A673 (cell line): ENCODE measurements around the gene IRX4. TPM values are rescaled to one million over a fixed set of nuclear protein-coding genes. Genes with fewer than 3 reads are reported as not detected.

ENCODE experiments used
- BruUV-seq: library from RNA; stranded (reverse); fragments of 400-500 nt; replicated peaks from 2 replicates; lab custom pipeline; 2021; lab: Mats Ljungman, UMichigan
- CTCF ChIA-PET: fragments of 300-600 bp; sonication (Branson Sonifier 250); formaldehyde crosslinking; loops from one replicate; lab custom pipeline; 2022; ENCODE audit warnings: antibody characterized with exemption; lab: Charles Lee
- POLR2A ChIA-PET: fragments of 300-600 bp; sonication (Branson Sonifier 250); formaldehyde crosslinking; loops from one replicate; lab custom pipeline; 2022; ENCODE audit warnings: antibody characterized with exemption; ENCODE audit not compliant: low non-redundant PET; lab: Charles Lee
- DNase-seq: peaks from one replicate; pipeline ENCODE4 v3.0.0-alpha.2; 2015; ENCODE audit warnings: low spot score
- H3K27ac ChIP-seq: fragments of 200-600 bp; sonication (generic); 2 replicates; pipeline ENCODE4 v1.5.1; 2016; ENCODE audit warnings: mixed run types, low read depth, mild to moderate bottlenecking, mixed read lengths, antibody characterized with exemption, low read length; ENCODE audit not compliant: poor library complexity, severe bottlenecking
- H3K27me3 ChIP-seq: fragments of 200-600 bp; sonication (generic); replicated peaks from 2 replicates; pipeline ENCODE4 v1.6.1; 2017; ENCODE audit warnings: mixed run types, low read depth, mild to moderate bottlenecking, mixed read lengths, antibody characterized with exemption, low read length; ENCODE audit not compliant: insufficient read depth, poor library complexity
- H3K36me3 ChIP-seq: fragments of 200-600 bp; sonication (generic); 2 replicates; pipeline ENCODE4 v1.6.1; 2016; ENCODE audit warnings: mixed run types, mild to moderate bottlenecking, mixed read lengths, antibody characterized with exemption, low read length; ENCODE audit not compliant: insufficient read depth, poor library complexity, severe bottlenecking
- H3K4me1 ChIP-seq: fragments of 200-600 bp; sonication (generic); 2 replicates; pipeline ENCODE4 v1.6.1; 2017; ENCODE audit warnings: mixed run types, mild to moderate bottlenecking, mixed read lengths, antibody characterized with exemption, low read length; ENCODE audit not compliant: insufficient read depth, poor library complexity, severe bottlenecking
- H3K4me3 ChIP-seq: fragments of 200-600 bp; sonication (generic); 2 replicates; pipeline ENCODE4 v1.5.1; 2016; ENCODE audit warnings: low read depth, mixed run types, mild to moderate bottlenecking, mixed read lengths, low read length; ENCODE audit not compliant: poor library complexity, severe bottlenecking
- H3K9me3 ChIP-seq: fragments of 200-600 bp; sonication (generic); 2 replicates; pipeline ENCODE4 v1.6.1; 2016; ENCODE audit warnings: mixed run types, low read depth, mild to moderate bottlenecking, mixed read lengths, antibody characterized with exemption, low read length; ENCODE audit not compliant: poor library complexity, severe bottlenecking
- CTCF ChIP-seq: fragments of 300-800, 200-600 bp; sonication (generic); conservative IDR thresholded peaks from 2 replicates; pipeline ENCODE4 v1.5.1; 2017; ENCODE audit warnings: low read depth, mild to moderate bottlenecking, antibody characterized with exemption, low read length, moderate library complexity, mixed read lengths
- EZH2 ChIP-seq: fragments of 200-600 bp; sonication (generic); IDR thresholded peaks from 2 replicates; pipeline ENCODE4 v1.6.1; 2017; ENCODE audit warnings: borderline replicate concordance, low read depth, mild to moderate bottlenecking, mixed read lengths, antibody characterized with exemption, low read length; ENCODE audit not compliant: poor library complexity, severe bottlenecking
- intact Hi-C: fragments of 100-400 bp; cut with micrococcal nuclease; formaldehyde crosslinking; loops from one replicate; pipeline ENCODE4 v1.10.0; 2022; ENCODE audit not compliant: unreplicated experiment
- total RNA-seq: library from RNA; stranded (reverse); gene quantifications from 2 replicates; pipeline ENCODE4 v1.2.3, GENCODE V29; 2021

IRX4 gene
- total RNA-seq, 1 experiment from 2014 or later, result not detected

GRCh38 chr5:1840741-1841521, 41.8 kb downstream of the IRX4 start:
- DNase-seq, result no peak
- Histone ChIP-seq H3K27ac (no peak overlapping the region), H3K4me3 (no peak overlapping the region), H3K36me3 (no peaks in the 10 kb centered on the region), H3K27me3 (no peaks in the 10 kb centered on the region), H3K4me1 (no peaks in the 10 kb centered on the region), H3K9me3 (no peaks in the 10 kb centered on the region)
- intact Hi-C loops, result no loop called here
- CTCF ChIA-PET, result no interaction called here
- BruUV-seq, result no TSS peak
- POLR2A ChIA-PET, result no interaction called here
- TF ChIP-seq CTCF (no peak), EZH2 (no peak)

DNA sequence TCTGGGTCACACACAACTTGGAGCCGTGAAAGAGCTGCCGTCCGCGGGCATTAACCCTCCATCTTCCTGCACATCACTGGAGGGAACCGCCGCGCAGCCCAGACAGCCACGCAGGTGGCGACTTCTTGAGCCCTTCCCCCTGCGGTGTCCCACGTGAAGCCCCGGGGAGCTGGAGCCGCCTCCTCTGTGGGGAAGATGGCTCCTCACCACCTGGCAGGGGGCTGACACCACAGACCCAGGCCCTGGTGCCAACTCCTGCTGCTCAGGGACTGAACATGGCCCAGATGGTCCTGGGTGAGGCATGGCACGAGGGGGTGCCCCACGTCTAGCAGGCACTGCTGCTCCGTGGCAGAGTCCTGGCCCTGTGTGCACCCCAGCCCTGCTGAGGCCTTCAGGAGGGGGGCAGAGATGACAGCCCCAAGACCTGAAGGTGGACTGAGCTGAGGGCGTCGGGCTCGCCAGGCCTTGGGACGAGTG, 42.6 kb downstream of the IRX4 start:
- Histone ChIP-seq H3K4me1 (no peaks in the 10 kb centered on the region), H3K27me3 (peaks cover under 1% of the 10 kb centered on the region), H3K4me3 (no peak overlapping the region), H3K36me3 (no peaks in the 10 kb centered on the region), H3K9me3 (no peaks in the 10 kb centered on the region), H3K27ac (no peak overlapping the region)
- no TSS peak for BruUV-seq
- intact Hi-C loops, result no loop called here
- TF ChIP-seq CTCF (no peak), EZH2 (no peak)
- ChIA-PET POLR2A (no interaction called here), CTCF (no interaction called here)
- no peak for DNase-seq

DNA sequence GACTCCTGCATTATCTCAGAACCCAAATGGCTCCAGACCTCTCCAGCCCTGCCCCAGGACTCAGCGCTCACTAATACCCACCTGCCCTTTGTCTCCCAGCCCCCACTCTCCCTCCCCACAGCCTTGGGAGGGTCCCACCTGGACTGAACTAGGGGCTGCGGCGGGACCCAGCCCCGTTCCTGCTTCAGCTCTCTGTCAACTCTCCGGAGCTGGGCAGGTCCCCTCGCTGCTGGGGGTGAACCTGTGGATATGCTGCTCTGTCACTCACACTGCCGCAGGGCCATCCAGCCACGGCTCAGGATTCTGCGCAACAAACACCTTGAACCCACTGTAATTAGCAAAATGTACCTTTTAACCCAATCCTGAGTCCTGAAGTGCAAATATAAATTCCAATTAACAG, 44.7 kb downstream of the IRX4 start:
- peaks cover 5% of the 10 kb centered on the region for H3K27me3 ChIP-seq
- no peaks in the 10 kb centered on the region for H3K4me1 ChIP-seq
- H3K4me3 ChIP-seq, result no peak overlapping the region
- TF ChIP-seq CTCF (no peak), EZH2 (no peak)
- H3K27ac ChIP-seq, result no peak overlapping the region
- BruUV-seq, result no TSS peak
- ChIA-PET CTCF (no interaction called here), POLR2A (no interaction called here)
- DNase-seq, result no peak
- intact Hi-C loops, result no loop called here
- H3K9me3 ChIP-seq, result no peaks in the 10 kb centered on the region
- no peaks in the 10 kb centered on the region for H3K36me3 ChIP-seq
